CMK (cell line): ENCODE results near the gene SCG3.

Experiments
- DNase-seq: peaks from one replicate; pipeline ENCODE4 v3.0.0-alpha.2; 2010; ENCODE audit warnings: low read depth

Gene SCG3

DNA sequence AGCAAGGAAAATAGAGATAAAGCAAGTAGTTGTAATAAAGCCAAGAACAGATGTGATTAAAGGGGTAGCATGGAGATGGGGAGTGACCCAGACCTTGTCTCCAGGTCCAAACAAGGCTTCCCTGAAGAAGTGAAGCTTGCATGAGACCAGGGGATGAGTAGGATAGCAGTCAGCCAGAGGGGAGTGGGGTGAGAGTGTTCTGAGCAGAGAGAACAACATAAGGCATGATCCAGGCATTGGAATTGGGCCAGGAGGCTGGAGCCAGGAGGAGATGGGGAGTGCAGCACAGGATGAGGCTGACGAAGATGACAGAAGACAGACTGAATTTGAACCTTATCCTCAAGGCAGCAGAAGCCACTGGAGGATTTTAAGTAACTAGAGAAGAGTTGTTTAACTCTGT is 77.3 kb downstream of the SCG3 start:
- no peak for DNase-seq

DNA sequence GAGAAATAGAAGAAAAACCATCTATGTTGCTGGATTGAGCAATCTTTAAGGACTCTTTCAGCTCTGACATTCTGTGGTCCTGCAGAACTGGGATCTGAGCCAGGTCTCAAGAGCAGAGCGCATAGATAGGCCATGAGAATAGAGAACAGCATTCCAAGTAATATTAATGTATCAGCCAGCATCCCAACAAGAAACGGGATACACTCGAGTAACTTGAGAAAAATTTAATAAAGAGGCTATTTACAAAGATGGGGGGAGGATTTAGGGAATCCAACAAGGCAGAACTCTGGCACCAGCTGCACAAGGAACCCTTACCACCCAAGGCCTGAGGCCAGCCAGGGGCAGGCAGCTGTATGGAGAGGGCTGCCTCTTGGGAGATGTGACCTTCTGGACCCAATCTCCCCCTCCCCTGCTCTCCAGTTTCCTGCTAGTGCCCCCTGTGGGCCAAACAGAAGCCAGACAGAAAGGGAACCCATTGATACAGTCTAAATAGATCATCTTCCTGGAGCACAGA is 78.3 kb downstream of the SCG3 start:
- DNase-seq: no peak

DNA sequence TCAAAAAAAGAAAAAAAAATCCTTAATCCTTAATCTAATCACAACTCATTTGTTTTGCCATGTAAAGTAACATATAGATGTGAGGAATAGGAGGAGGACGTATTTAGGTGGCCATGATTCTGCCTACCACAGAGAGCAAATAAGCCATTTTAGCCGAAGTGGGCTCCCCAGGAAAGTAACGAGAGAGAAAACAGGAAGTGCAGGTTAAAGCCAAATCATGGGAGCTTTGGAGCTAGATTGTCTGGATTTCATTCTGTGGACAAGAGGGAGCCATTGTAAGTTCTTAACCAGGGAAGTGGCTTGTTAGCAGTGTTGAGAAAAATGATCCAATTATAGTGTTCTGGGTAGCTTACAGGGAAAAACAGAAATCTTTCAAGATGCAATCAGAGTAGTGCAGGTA is 79.5 kb downstream of the SCG3 start:
- no peak for DNase-seq

GRCh38 chr15:51765751-51766150 is 84.4 kb downstream of the SCG3 start:
- no peak for DNase-seq

- DNase-seq: no peak
Measured at GRCh38 chr15:51766341-51766740, 85.0 kb downstream of the SCG3 start.

DNA sequence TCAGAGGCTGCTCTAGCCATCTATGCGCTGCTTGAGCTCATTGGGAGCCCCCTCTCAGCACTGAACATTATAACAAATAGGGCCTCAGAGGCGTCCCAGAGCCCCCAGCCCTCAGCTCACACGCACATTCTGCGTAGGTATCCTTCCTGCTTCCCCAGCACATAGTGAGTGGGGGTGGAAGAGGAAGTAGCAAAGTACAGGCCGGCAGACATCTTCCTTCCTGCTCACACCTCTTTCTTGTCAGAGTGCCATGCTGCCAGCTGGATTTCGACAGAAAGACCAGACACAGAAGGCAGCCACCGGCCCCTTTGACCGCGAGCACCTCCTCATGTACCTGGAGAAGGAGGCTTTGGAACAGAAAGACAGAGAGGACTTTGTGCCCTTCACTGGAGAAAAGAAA is 86.7 kb downstream of the SCG3 start:
- DNase-seq: no peak
